ENCODE measurements around the gene VRK2.

DNA sequence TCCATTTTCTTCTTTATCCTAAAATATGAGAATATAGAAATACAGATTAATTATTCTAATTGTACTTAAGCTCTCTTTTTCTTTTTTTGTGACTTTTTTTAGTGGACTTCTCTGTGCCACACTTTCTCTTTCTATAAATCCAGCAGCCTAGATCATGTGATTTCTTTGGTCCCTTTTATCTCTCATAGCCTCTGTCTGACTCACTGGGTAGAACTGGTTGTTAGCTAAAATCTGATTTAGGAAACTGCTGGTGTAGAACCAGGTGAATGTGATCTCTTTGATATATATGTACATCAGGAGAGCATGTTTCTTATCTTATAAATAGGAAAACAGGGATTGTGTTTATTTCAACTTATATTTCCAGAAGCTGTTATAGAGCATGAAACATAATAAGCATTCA lies 54.9 kb downstream of the VRK2 start:
- TF ChIP-seq EZH2 (IDR thresholded peaks at IDR 0.05; ENCODE audit: borderline replicate concordance, low read length) = no peak
- TF ChIP-seq, protein P1, sequence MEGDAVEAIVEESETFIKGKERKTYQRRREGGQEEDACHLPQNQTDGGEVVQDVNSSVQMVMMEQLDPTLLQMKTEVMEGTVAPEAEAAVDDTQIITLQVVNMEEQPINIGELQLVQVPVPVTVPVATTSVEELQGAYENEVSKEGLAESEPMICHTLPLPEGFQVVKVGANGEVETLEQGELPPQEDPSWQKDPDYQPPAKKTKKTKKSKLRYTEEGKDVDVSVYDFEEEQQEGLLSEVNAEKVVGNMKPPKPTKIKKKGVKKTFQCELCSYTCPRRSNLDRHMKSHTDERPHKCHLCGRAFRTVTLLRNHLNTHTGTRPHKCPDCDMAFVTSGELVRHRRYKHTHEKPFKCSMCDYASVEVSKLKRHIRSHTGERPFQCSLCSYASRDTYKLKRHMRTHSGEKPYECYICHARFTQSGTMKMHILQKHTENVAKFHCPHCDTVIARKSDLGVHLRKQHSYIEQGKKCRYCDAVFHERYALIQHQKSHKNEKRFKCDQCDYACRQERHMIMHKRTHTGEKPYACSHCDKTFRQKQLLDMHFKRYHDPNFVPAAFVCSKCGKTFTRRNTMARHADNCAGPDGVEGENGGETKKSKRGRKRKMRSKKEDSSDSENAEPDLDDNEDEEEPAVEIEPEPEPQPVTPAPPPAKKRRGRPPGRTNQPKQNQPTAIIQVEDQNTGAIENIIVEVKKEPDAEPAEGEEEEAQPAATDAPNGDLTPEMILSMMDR (IDR thresholded peaks at IDR 0.05; ENCODE audit: low read length) = no peak

Data from OCI-LY1 (cell line).